ENCODE data around the gene ASCL4.

The ASCL4 gene

GRCh38 chr12:107779077-107779831 lies 4.8 kb downstream of the ASCL4 start:
- no peak overlapping the region for H3K4me2 ChIP-seq (ENCODE audit: insufficient read depth, low read length)
- no peak overlapping the region for H3K27ac ChIP-seq (ENCODE audit: low read length)
- TF ChIP-seq EZH2 (IDR thresholded peaks at IDR 0.05; ENCODE audit: borderline replicate concordance, low read depth, low read length, severe bottlenecking): no peak
- TF ChIP-seq, protein P1, sequence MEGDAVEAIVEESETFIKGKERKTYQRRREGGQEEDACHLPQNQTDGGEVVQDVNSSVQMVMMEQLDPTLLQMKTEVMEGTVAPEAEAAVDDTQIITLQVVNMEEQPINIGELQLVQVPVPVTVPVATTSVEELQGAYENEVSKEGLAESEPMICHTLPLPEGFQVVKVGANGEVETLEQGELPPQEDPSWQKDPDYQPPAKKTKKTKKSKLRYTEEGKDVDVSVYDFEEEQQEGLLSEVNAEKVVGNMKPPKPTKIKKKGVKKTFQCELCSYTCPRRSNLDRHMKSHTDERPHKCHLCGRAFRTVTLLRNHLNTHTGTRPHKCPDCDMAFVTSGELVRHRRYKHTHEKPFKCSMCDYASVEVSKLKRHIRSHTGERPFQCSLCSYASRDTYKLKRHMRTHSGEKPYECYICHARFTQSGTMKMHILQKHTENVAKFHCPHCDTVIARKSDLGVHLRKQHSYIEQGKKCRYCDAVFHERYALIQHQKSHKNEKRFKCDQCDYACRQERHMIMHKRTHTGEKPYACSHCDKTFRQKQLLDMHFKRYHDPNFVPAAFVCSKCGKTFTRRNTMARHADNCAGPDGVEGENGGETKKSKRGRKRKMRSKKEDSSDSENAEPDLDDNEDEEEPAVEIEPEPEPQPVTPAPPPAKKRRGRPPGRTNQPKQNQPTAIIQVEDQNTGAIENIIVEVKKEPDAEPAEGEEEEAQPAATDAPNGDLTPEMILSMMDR (IDR thresholded peaks at IDR 0.05; ENCODE audit: borderline replicate concordance, extremely low read depth, low read length, poor library complexity, severe bottlenecking): no peak
- no peak overlapping the region for H2AFZ ChIP-seq (ENCODE audit: low read depth, low read length)
- peaks cover 8% of the 10 kb centered on the region for H4K20me1 ChIP-seq (ENCODE audit: insufficient read depth, low read length)
- H3K4me1 ChIP-seq (ENCODE audit: insufficient read depth, low read length): peaks cover 12% of the 10 kb centered on the region
- DNase-seq: no peak
- no peak for ATAC-seq (ENCODE audit: insufficient read depth, low read depth)
- H3K36me3 ChIP-seq (ENCODE audit: insufficient read depth, low read length): no peaks in the 10 kb centered on the region
- H3K79me2 ChIP-seq (ENCODE audit: insufficient read depth, low read length): no peaks in the 10 kb centered on the region
- peaks cover 24% of the 10 kb centered on the region for H3K27me3 ChIP-seq (ENCODE audit: insufficient read depth, low read length, poor library complexity)
- no peaks in the 10 kb centered on the region for H3K9me3 ChIP-seq (ENCODE audit: insufficient read depth, low read length, severe bottlenecking)
- no peak overlapping the region for H3K9ac ChIP-seq (ENCODE audit: low read depth, low read length)
- no peak overlapping the region for H3K4me3 ChIP-seq (ENCODE audit: low read depth in 1 of 2, low read length in 2 of 2)

DNA sequence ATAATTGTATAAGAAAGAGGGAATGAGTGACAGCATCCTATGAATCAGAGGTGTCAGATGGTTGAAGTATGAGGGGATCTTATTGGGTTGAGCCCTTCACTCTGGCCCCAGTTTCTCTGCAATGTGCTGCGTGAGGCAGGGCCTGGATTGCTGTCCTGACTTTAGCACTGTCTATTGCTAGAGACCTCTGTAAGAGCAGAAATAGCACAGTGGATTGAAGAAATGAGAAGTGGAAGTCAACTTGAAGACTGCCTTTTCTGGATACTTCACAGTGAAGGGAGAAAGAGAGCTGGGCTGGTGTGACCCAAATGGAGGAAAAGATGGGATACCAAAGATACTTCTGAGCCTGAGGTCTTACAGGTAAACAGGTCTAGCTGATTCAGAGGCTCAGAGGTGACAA lies 5.8 kb downstream of the ASCL4 start:
- H3K27me3 ChIP-seq (ENCODE audit: insufficient read depth, low read length, poor library complexity): peaks cover 24% of the 10 kb centered on the region
- H3K36me3 ChIP-seq (ENCODE audit: insufficient read depth, low read length): no peaks in the 10 kb centered on the region
- ATAC-seq (ENCODE audit: insufficient read depth, low read depth) (no peak), DNase-seq (no peak)
- H3K79me2 ChIP-seq (ENCODE audit: insufficient read depth, low read length): no peaks in the 10 kb centered on the region
- no peak overlapping the region for H3K9ac ChIP-seq (ENCODE audit: low read depth, low read length)
- H2AFZ ChIP-seq (ENCODE audit: low read depth, low read length): no peak overlapping the region
- no peak overlapping the region for H3K27ac ChIP-seq (ENCODE audit: low read length)
- H3K9me3 ChIP-seq (ENCODE audit: insufficient read depth, low read length, severe bottlenecking): no peaks in the 10 kb centered on the region
- no peak for TF ChIP-seq EZH2 (IDR thresholded peaks at IDR 0.05; ENCODE audit: borderline replicate concordance, low read depth, low read length, severe bottlenecking)
- TF ChIP-seq, protein P1 (IDR thresholded peaks at IDR 0.05; ENCODE audit: borderline replicate concordance, extremely low read depth, low read length, poor library complexity, severe bottlenecking): no peak
- no peak overlapping the region for H3K4me3 ChIP-seq (ENCODE audit: low read depth in 1 of 2, low read length in 2 of 2)
- H4K20me1 ChIP-seq (ENCODE audit: insufficient read depth, low read length): no peaks in the 10 kb centered on the region; the same call in 1 of the 2 replicates
- H3K4me2 ChIP-seq (ENCODE audit: insufficient read depth, low read length): no peak overlapping the region
- peaks cover 2% of the 10 kb centered on the region for H3K4me1 ChIP-seq (ENCODE audit: insufficient read depth, low read length)

GRCh38 chr12:107782067-107782466 lies 7.6 kb downstream of the ASCL4 start:
- ATAC-seq (ENCODE audit: insufficient read depth, low read depth) (no peak), DNase-seq (no peak)
- TF ChIP-seq, protein P1 (IDR thresholded peaks at IDR 0.05; ENCODE audit: borderline replicate concordance, extremely low read depth, low read length, poor library complexity, severe bottlenecking): no peak
- no peak for TF ChIP-seq EZH2 (IDR thresholded peaks at IDR 0.05; ENCODE audit: borderline replicate concordance, low read depth, low read length, severe bottlenecking)
- H3K4me2 ChIP-seq (ENCODE audit: insufficient read depth, low read length): no peak overlapping the region
- no peaks in the 10 kb centered on the region for H3K36me3 ChIP-seq (ENCODE audit: insufficient read depth, low read length)
- no peak overlapping the region for H3K27ac ChIP-seq (ENCODE audit: low read length)
- no peaks in the 10 kb centered on the region for H3K79me2 ChIP-seq (ENCODE audit: insufficient read depth, low read length)
- H3K9ac ChIP-seq (ENCODE audit: low read depth, low read length): no peak overlapping the region
- H3K9me3 ChIP-seq (ENCODE audit: insufficient read depth, low read length, severe bottlenecking): no peaks in the 10 kb centered on the region
- no peak overlapping the region for H2AFZ ChIP-seq (ENCODE audit: low read depth, low read length)
- H3K4me1 ChIP-seq (ENCODE audit: insufficient read depth, low read length): no peaks in the 10 kb centered on the region
- H3K4me3 ChIP-seq (ENCODE audit: low read depth in 1 of 2, low read length in 2 of 2): no peak overlapping the region
- H4K20me1 ChIP-seq (ENCODE audit: insufficient read depth, low read length): no peaks in the 10 kb centered on the region
- H3K27me3 ChIP-seq (ENCODE audit: insufficient read depth, low read length, poor library complexity): peaks cover 17% of the 10 kb centered on the region
